ENCODE measurements around the gene SOCS7.

Gene SOCS7

DNA sequence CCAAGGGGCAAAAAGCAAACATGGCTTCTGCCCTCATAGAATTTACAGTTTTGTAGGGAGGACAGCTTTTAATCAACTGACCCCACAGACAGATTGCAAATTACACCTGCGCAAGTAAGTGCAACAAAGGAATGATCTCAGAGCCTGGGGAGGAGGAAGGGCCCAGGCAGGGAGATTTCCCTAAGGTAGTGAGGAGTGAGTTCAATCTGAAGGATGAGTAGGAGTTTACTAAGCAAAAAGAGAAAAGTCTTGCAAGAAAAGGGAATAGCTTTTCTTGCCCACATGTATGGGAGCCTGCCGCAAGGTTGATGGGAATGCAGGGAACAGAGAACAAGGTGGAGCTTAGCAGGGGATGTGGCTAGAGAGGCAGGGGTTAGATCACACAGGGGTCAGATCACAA, 1.6 kb upstream of the SOCS7 start:
- Mint-ChIP-seq H3K4me1 (ENCODE audit: low read depth) (peaks cover 30% of the 10 kb centered on the region), H3K4me3 (no peak overlapping the region), H3K27ac (no peak overlapping the region), H3K36me3 (ENCODE audit: low read depth) (no peaks in the 10 kb centered on the region), H3K9me3 (no peaks in the 10 kb centered on the region), H3K27me3 (no peaks in the 10 kb centered on the region)

DNA sequence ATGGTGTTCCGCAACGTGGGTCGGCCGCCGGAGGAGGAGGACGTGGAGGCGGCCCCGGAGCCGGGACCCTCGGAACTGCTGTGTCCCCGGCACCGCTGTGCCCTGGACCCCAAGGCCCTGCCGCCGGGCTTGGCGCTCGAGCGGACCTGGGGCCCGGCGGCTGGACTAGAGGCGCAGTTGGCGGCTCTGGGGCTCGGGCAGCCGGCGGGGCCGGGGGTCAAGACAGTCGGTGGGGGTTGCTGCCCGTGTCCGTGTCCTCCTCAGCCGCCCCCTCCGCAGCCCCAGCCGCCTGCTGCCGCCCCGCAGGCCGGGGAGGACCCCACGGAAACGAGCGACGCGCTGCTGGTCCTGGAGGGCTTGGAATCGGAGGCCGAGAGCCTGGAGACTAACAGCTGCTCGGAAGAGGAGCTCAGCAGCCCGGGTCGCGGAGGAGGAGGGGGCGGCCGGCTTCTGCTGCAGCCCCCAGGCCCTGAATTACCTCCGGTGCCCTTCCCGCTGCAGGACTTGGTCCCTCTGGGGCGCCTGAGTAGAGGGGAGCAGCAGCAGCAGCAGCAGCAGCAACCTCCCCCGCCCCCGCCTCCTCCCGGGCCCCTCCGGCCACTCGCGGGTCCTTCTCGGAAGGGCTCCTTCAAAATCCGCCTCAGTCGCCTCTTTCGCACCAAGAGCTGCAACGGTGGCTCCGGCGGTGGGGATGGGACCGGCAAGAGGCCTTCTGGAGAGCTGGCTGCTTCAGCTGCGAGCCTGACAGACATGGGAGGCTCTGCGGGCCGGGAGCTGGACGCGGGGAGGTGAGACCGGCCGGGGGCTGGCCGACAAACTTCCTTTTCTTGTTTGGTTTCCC, 821 bp downstream of the SOCS7 start:
- peak overlapping the region; percentile 5 for H3K27ac Mint-ChIP-seq
- peaks cover 48% of the 10 kb centered on the region for H3K4me1 Mint-ChIP-seq (ENCODE audit: low read depth)
- peak overlapping the region; percentile 81 for H3K4me3 Mint-ChIP-seq
- no peaks in the 10 kb centered on the region for H3K27me3 Mint-ChIP-seq
- H3K36me3 Mint-ChIP-seq (ENCODE audit: low read depth), result no peaks in the 10 kb centered on the region
- H3K9me3 Mint-ChIP-seq, result no peaks in the 10 kb centered on the region

- no peaks in the 10 kb centered on the region for H3K9me3 Mint-ChIP-seq
- H3K27ac Mint-ChIP-seq, result peak overlapping the region; percentile 5
- H3K4me3 Mint-ChIP-seq, result peak overlapping the region; percentile 81
- no peaks in the 10 kb centered on the region for H3K36me3 Mint-ChIP-seq (ENCODE audit: low read depth)
- peaks cover 50% of the 10 kb centered on the region for H3K4me1 Mint-ChIP-seq (ENCODE audit: low read depth)
- H3K27me3 Mint-ChIP-seq, result no peaks in the 10 kb centered on the region
Measured at GRCh38 chr17:38353086-38353604, 1.5 kb downstream of the SOCS7 start.

GRCh38 chr17:38353668-38354067, 2.0 kb downstream of the SOCS7 start:
- H3K4me1 Mint-ChIP-seq (ENCODE audit: low read depth), result peaks cover 50% of the 10 kb centered on the region
- H3K27ac Mint-ChIP-seq, result no peak overlapping the region
- H3K27me3 Mint-ChIP-seq, result no peaks in the 10 kb centered on the region

DNA sequence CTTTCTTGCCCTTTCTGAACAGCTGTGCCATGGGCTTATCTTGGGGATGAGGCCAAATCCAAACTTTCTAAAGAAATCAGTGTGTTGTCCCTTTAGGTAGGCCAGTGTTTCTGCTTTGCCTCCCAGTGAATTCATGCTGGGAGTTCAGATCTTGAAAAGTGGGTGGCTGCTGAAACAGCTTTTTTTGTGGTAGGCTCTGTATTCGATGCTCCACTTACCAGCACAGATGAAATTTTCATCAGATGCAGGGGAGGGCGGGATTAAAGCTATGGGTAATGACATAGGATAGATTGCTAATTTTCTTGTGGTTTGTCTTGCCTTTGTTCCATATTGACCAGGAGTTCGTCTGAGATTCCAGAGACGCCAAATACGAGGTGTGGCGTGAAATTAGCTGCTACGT, 2.8 kb downstream of the SOCS7 start:
- H3K9me3 Mint-ChIP-seq, result no peaks in the 10 kb centered on the region
- H3K27ac Mint-ChIP-seq, result no peak overlapping the region
- no peaks in the 10 kb centered on the region for H3K36me3 Mint-ChIP-seq (ENCODE audit: low read depth)

More at GRCh38 chr17:38353668-38354067, 2.0 kb downstream of the SOCS7 start:
- Mint-ChIP-seq H3K9me3 (no peaks in the 10 kb centered on the region), H3K4me3 (peak overlapping the region; percentile 81), H3K36me3 (ENCODE audit: low read depth) (no peaks in the 10 kb centered on the region)

DNA sequence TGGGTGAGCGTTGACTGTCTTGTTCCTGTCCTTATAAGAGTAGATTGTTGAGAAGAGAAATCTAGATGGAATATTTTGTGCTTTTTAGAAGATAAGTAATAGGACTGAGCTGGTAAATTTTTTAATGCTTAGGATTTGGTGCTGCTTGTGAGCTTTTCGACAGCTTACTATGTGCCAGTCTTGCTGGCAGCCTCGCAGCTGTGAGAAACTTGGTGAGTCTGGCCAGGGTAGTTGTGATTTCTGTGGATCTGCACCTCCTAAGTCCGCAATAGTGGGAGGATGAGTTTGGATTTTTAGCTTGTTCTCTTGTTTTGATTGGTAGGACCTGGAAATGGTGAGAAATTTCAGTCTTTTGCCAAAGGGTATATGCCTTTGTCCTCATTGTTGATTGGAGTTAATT, 3.6 kb downstream of the SOCS7 start:
- Mint-ChIP-seq H3K27me3 (no peaks in the 10 kb centered on the region), H3K9me3 (no peaks in the 10 kb centered on the region), H3K27ac (no peak overlapping the region), H3K4me3 (no peak overlapping the region), H3K4me1 (ENCODE audit: low read depth) (peaks cover 50% of the 10 kb centered on the region), H3K36me3 (ENCODE audit: low read depth) (no peaks in the 10 kb centered on the region)

More for the DNA sequence above, 2.8 kb downstream of the SOCS7 start:
- no peaks in the 10 kb centered on the region for H3K27me3 Mint-ChIP-seq
- peaks cover 50% of the 10 kb centered on the region for H3K4me1 Mint-ChIP-seq (ENCODE audit: low read depth)
- H3K4me3 Mint-ChIP-seq, result no peak overlapping the region

DNA sequence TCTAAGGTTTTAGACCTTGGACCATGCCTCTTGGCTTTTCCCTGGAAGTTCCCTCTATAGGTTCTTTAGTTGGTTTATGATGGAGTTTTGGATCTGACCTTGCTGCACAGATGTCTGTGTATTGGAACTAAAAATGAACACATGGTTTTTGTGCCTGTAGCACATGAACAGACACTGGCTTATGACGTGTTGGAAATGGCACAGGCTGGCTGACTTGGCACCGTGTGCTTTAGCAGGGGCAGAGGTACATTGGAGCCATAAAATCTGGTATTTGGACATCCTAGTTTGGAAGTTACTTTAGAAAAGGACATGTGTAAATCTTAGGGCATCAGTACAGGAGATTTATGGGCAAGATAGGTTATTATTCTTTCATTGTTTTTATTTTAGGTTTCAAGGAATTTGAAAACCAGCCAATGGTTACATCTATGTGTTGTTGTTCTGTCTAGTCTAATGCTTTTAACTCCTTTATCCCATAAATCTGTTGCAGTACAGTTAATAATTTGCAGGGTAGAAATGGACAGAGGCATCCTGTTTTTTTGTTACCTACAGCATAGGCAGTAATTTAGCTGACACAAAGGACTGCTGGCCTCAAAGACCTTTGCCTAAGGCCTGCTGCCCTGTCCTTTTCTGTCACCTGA, 6.0 kb downstream of the SOCS7 start:
- Mint-ChIP-seq H3K36me3 (ENCODE audit: low read depth) (peaks cover 5% of the 10 kb centered on the region), H3K4me3 (no peak overlapping the region), H3K27me3 (no peaks in the 10 kb centered on the region), H3K9me3 (no peaks in the 10 kb centered on the region), H3K4me1 (ENCODE audit: low read depth) (peaks cover 40% of the 10 kb centered on the region), H3K27ac (no peak overlapping the region)

DNA sequence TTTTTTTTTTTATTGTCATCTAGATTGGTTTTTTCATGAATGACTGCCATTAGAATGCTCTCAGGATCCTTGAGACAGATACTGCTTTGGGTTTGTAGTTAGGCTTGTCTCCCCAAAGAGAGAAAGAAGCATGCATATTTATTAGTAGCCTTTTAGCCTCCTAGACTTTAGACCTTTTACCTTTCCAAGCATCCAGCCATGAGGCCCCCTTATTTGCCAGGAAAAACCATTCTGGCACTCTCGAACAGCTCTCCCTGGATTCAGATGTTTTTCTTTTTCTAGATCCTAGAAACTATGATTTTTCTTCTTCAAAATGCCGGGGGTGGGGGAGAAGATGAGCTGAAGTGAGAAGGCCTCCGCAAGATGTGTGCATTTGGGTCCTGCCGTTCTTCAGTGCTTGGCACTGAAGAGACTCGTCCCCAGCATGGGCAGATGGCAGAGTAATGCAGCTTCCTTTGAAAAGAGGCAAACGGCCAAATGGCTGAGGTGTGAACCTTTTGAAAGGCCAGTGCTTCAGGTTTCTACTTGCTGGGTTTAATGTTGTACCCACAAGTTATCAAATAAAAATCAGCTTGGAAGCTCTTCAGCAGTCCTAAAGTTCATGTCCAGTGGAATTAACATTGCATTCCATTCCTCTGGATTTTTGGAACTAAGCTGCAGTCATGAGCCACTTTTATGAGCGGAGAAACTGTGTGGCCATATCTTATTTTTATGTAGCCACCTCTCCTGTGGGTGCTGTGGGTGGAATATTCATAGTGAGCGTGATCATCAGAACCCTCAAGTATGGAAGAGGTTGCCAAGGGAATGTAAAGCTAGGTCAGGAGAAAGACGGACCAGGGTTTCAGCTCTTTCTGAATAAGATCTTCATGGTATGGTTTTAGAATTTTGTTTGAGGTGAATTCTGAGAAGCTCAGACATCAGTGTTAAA, 7.2 kb downstream of the SOCS7 start:
- H3K36me3 Mint-ChIP-seq (ENCODE audit: low read depth), result peaks cover 6% of the 10 kb centered on the region
- H3K27ac Mint-ChIP-seq, result no peak overlapping the region
- no peaks in the 10 kb centered on the region for H3K9me3 Mint-ChIP-seq
- H3K27me3 Mint-ChIP-seq, result no peaks in the 10 kb centered on the region
- no peak overlapping the region for H3K4me3 Mint-ChIP-seq
- H3K4me1 Mint-ChIP-seq (ENCODE audit: low read depth), result peaks cover 31% of the 10 kb centered on the region

DNA sequence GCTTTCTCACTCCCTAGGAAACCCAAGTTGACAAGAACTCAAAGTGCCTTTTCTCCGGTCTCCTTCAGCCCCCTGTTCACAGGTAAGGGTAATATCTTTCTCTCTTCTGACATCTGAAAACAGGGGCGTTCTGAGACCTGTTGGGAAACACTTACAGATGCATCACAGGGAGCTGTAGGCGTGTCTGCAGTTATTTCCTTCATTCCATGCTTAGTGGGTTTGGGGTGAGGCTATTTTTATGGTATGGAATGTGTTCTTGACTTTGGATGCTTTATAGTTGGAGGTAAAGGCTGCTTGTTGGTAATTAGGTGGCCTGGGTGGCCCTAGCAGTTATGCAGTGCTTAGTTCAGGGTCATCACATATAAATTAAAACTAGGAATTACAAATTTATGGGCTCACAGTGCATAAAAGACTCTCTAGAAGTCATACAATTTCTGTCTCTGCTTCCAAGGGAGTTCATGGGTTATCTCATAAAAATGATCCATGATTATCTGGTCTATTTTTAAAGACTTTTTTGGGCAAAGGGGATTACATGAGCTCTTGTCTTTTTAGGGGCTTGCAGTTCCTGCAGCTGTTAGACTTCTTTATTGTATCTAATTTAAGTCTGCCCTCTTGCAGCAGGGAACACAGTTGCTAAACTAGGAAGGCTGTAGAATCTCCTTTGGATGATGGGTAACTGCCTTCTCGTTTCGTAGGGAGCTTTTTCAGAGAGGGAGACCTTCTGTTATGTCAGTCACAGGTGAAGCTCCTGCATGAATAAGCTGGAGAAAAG, 10.2 kb downstream of the SOCS7 start:
- H3K36me3 Mint-ChIP-seq (ENCODE audit: low read depth), result peaks cover 6% of the 10 kb centered on the region
- no peaks in the 10 kb centered on the region for H3K9me3 Mint-ChIP-seq
- no peak overlapping the region for H3K4me3 Mint-ChIP-seq
- H3K27me3 Mint-ChIP-seq, result no peaks in the 10 kb centered on the region
- H3K27ac Mint-ChIP-seq, result no peak overlapping the region
- H3K4me1 Mint-ChIP-seq (ENCODE audit: low read depth), result peaks cover 8% of the 10 kb centered on the region

DNA sequence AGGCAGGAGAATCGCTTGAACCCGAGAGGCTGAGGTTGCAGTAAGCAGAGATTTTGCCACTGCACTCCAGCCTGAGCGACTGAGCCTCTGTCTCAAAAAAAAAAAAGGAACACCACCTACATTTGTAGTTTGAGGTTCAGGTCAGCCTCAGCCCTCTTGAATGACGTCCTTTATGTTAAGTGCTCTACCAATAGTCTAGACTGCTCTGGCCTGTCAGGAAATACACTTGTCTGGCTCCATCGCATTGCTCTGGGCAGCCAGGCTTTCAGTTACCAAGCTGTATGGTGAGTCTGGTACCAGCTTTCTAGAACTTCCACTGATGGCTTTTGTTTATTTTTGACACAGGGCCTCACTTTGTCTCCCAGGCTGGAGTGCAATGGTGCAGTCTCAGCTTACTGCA, 11.4 kb downstream of the SOCS7 start:
- H3K4me3 Mint-ChIP-seq, result no peak overlapping the region

DNA sequence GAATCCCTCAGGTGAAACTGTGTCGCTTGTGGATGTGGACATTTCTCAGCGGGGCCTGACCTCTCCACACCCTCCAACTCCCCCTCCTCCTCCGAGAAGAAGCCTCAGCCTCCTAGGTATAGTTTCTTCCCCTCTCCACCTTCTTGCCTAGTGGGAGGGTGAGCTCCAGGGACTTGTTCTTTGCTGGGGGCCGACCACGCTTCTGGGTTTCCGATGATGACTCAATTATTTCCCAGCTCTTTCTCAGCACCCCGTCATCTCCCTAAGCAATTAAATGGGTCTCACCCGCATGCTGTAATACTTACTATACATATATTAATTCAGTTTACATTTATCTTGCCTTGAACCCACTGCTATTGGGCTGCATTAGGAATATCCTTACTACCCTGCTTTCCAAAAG, 13.1 kb downstream of the SOCS7 start:
- Mint-ChIP-seq H3K4me3 (no peak overlapping the region), H3K9me3 (no peaks in the 10 kb centered on the region), H3K36me3 (ENCODE audit: low read depth) (peaks cover 22% of the 10 kb centered on the region), H3K4me1 (ENCODE audit: low read depth) (no peaks in the 10 kb centered on the region), H3K27me3 (no peaks in the 10 kb centered on the region), H3K27ac (no peak overlapping the region)

More for the DNA sequence above, 11.4 kb downstream of the SOCS7 start:
- no peak overlapping the region for H3K27ac Mint-ChIP-seq
- H3K36me3 Mint-ChIP-seq (ENCODE audit: low read depth), result peaks cover 10% of the 10 kb centered on the region
- no peaks in the 10 kb centered on the region for H3K4me1 Mint-ChIP-seq (ENCODE audit: low read depth)
- no peaks in the 10 kb centered on the region for H3K9me3 Mint-ChIP-seq
- H3K27me3 Mint-ChIP-seq, result no peaks in the 10 kb centered on the region

GRCh38 chr17:38369124-38369886, 17.7 kb downstream of the SOCS7 start:
- no peak overlapping the region for H3K4me3 Mint-ChIP-seq
- H3K36me3 Mint-ChIP-seq (ENCODE audit: low read depth), result peaks cover 38% of the 10 kb centered on the region
- H3K9me3 Mint-ChIP-seq, result no peaks in the 10 kb centered on the region
- no peak overlapping the region for H3K27ac Mint-ChIP-seq
- H3K27me3 Mint-ChIP-seq, result no peaks in the 10 kb centered on the region
- no peaks in the 10 kb centered on the region for H3K4me1 Mint-ChIP-seq (ENCODE audit: low read depth)

DNA sequence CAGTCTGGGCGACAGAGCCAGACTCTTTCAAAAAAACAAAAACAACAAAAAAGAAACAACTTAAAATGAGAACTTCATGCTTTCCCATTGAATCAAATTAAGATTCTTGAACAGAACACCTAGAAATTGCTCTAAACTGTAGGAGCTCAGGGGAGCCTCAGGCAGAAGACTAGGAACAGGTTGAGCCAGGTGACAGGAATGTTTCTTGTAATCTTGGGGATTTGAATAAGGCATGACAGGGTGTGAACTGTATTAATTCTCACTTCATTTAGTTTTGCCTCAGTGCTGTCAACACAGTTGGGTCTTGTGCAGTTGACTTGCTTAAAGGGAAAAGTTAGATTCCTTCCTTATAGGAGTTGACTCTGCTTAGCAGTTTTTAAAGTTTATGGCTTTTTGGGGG, 27.8 kb downstream of the SOCS7 start:
- H3K9me3 Mint-ChIP-seq, result no peaks in the 10 kb centered on the region
- peaks cover 29% of the 10 kb centered on the region for H3K36me3 Mint-ChIP-seq (ENCODE audit: low read depth)
- H3K4me1 Mint-ChIP-seq (ENCODE audit: low read depth), result no peaks in the 10 kb centered on the region
- H3K27ac Mint-ChIP-seq, result no peak overlapping the region
- no peaks in the 10 kb centered on the region for H3K27me3 Mint-ChIP-seq
- H3K4me3 Mint-ChIP-seq, result no peak overlapping the region
